D341Med (cell line): ENCODE measurements around the gene LRTM2.

Experiments
- DNase-seq: peaks from one replicate; pipeline ENCODE4 v3.0.0; 2012; ENCODE audit warnings: low spot score

LRTM2 gene

GRCh38 chr12:1829306-1829900 lies 9.0 kb downstream of the LRTM2 start:
- no peak for DNase-seq

GRCh38 chr12:1830401-1830845 lies 10.1 kb downstream of the LRTM2 start:
- DNase-seq, result no peak

GRCh38 chr12:1830981-1831963 lies 10.9 kb downstream of the LRTM2 start:
- DNase-seq, result no peak

GRCh38 chr12:1832801-1833595 lies 12.6 kb downstream of the LRTM2 start:
- DNase-seq, result no peak

GRCh38 chr12:1833596-1834028 lies 13.2 kb downstream of the LRTM2 start:
- DNase-seq, result no peak

- DNase-seq, result no peak
Measured at GRCh38 chr12:1834186-1834925, 14.0 kb downstream of the LRTM2 start.

- DNase-seq, result no peak
Measured at GRCh38 chr12:1835211-1836131, 15.1 kb downstream of the LRTM2 start.

GRCh38 chr12:1836241-1836803 lies 16.0 kb downstream of the LRTM2 start:
- DNase-seq, result no peak

GRCh38 chr12:1836854-1837421 lies 16.6 kb downstream of the LRTM2 start:
- DNase-seq, result no peak

- no peak for DNase-seq
Measured at GRCh38 chr12:1837541-1838204, 17.3 kb downstream of the LRTM2 start.

- no peak for DNase-seq
Measured at GRCh38 chr12:1838205-1838993, 18.0 kb downstream of the LRTM2 start.

GRCh38 chr12:1838994-1839365 lies 18.6 kb downstream of the LRTM2 start:
- no peak for DNase-seq

- no peak for DNase-seq
Measured at GRCh38 chr12:1839464-1839863, 19.1 kb downstream of the LRTM2 start.

- DNase-seq, result no peak
Measured at GRCh38 chr12:1839956-1840951, 19.9 kb downstream of the LRTM2 start.

- DNase-seq, result no peak
Measured at GRCh38 chr12:1840981-1841425, 20.6 kb downstream of the LRTM2 start.

- DNase-seq, result no peak
Measured at GRCh38 chr12:1841586-1842182, 21.3 kb downstream of the LRTM2 start.
